SK-N-SH treated with all-trans-retinoic acid at 6 μM for 48 hours (cell line): ENCODE results near the gene ALDH4A1.
"Not testable (repeated sequence)": the region's sequence is repeated elsewhere in the genome, so short reads cannot be mapped to it uniquely, and the experiment has no call there.

Experiments used
- ATAC-seq: fragments of 200-7000 bp; cut with Tn5 transposase; 3 replicates; pipeline ENCODE4 v1.9.1; 2020; ENCODE audit warnings: mild to moderate bottlenecking, moderate library complexity
- ARNTL ChIP-seq: fragments of 450-650 bp; formaldehyde crosslinking; IDR thresholded peaks from 2 replicates; pipeline ENCODE4 v1.5.0; 2020; ENCODE audit warnings: low read depth, mild to moderate bottlenecking, moderate library complexity, borderline replicate concordance
- CREB5 ChIP-seq: fragments of 250-450 bp; sonication (Bioruptor Pico); IDR thresholded peaks from 2 replicates; pipeline ENCODE4 v1.5.1; 2020; ENCODE audit warnings: low read depth, mild to moderate bottlenecking, moderate library complexity
- CSDC2 ChIP-seq: fragments of 250-450 bp; sonication (Bioruptor Pico); IDR thresholded peaks from 2 replicates; pipeline ENCODE4 v1.5.0; 2020; ENCODE audit warnings: mild to moderate bottlenecking, moderate library complexity
- CSRNP3 ChIP-seq: fragments of 250-450 bp; sonication (Bioruptor Pico); IDR thresholded peaks from 2 replicates; pipeline ENCODE4 v1.5.1; 2021; ENCODE audit warnings: mild to moderate bottlenecking, moderate library complexity
- ESRRG ChIP-seq: fragments of 250-450 bp; sonication (Bioruptor Pico); IDR thresholded peaks from 2 replicates; pipeline ENCODE4 v1.6.1; 2021; ENCODE audit warnings: mild to moderate bottlenecking
- GLIS3 ChIP-seq: fragments of 250-450 bp; sonication (Bioruptor Pico); IDR thresholded peaks from 2 replicates; pipeline ENCODE4 v1.5.0; 2020; ENCODE audit warnings: mild to moderate bottlenecking, moderate library complexity
- ISL1 ChIP-seq: fragments of 250-450 bp; sonication (Bioruptor Pico); IDR thresholded peaks from 2 replicates; pipeline ENCODE4 v2.1.2; 2022; ENCODE audit warnings: mild to moderate bottlenecking, moderate library complexity
- OSR1 ChIP-seq: fragments of 250-450 bp; sonication (Bioruptor Pico); IDR thresholded peaks from 2 replicates; pipeline ENCODE4 v1.8.0; 2022; ENCODE audit warnings: moderate library complexity, mild to moderate bottlenecking, inconsistent platforms
- PATZ1 ChIP-seq: fragments of 250-450 bp; sonication (Bioruptor Pico); IDR thresholded peaks from 2 replicates; pipeline ENCODE4 v1.8.0; 2020; ENCODE audit warnings: mild to moderate bottlenecking, moderate library complexity, borderline replicate concordance
- POU6F1 ChIP-seq: fragments of 250-450 bp; sonication (Bioruptor Pico); IDR thresholded peaks from 2 replicates; pipeline ENCODE4 v1.8.0; 2021; ENCODE audit warnings: low read depth, mild to moderate bottlenecking, moderate library complexity, borderline replicate concordance
- PPARA ChIP-seq: fragments of 250-450 bp; sonication (Bioruptor Pico); IDR thresholded peaks from 2 replicates; pipeline ENCODE4 v1.5.0; 2020; ENCODE audit warnings: mild to moderate bottlenecking, borderline replicate concordance
- TCF4 ChIP-seq: fragments of 250-450 bp; sonication (Bioruptor Pico); IDR thresholded peaks from 2 replicates; pipeline ENCODE4 v1.8.0; 2021; ENCODE audit warnings: mild to moderate bottlenecking, moderate library complexity, borderline replicate concordance
- TOX ChIP-seq: fragments of 250-450 bp; sonication (Bioruptor Pico); IDR thresholded peaks from 2 replicates; pipeline ENCODE4 v1.8.0; 2021; ENCODE audit warnings: mild to moderate bottlenecking, moderate library complexity, borderline replicate concordance
- TSHZ2 ChIP-seq: fragments of 250-450 bp; sonication (Bioruptor Pico); IDR thresholded peaks from 2 replicates; pipeline ENCODE4 v1.5.0; 2020; ENCODE audit warnings: mild to moderate bottlenecking, moderate library complexity
- ZC3H10 ChIP-seq: fragments of 250-450 bp; sonication (Bioruptor Pico); IDR thresholded peaks from 2 replicates; pipeline ENCODE4 v1.5.1; 2021; ENCODE audit warnings: mild to moderate bottlenecking, moderate library complexity
- ZFP3 ChIP-seq: fragments of 250-450 bp; sonication (Bioruptor Pico); IDR thresholded peaks from 2 replicates; pipeline ENCODE4 v1.5.0; 2020; ENCODE audit warnings: mild to moderate bottlenecking, moderate library complexity
- ZFP30 ChIP-seq: fragments of 450-650 bp; formaldehyde crosslinking; IDR thresholded peaks from 2 replicates; pipeline ENCODE4 v1.5.0; 2022; ENCODE audit warnings: mild to moderate bottlenecking, moderate library complexity
- ZNF565 ChIP-seq: fragments of 450-650 bp; formaldehyde crosslinking; conservative IDR thresholded peaks from 2 replicates; pipeline ENCODE4 v1.5.0; 2020; ENCODE audit warnings: low read depth, mild to moderate bottlenecking, moderate library complexity
- ZNF70 ChIP-seq: fragments of 450-650 bp; formaldehyde crosslinking; IDR thresholded peaks from 2 replicates; pipeline ENCODE4 v1.5.0; 2020; ENCODE audit warnings: mild to moderate bottlenecking, moderate library complexity
- ZNF8 ChIP-seq: fragments of 450-650 bp; formaldehyde crosslinking; IDR thresholded peaks from 2 replicates; pipeline ENCODE4 v1.5.0; 2020; ENCODE audit warnings: mild to moderate bottlenecking, moderate library complexity

Gene ALDH4A1

GRCh38 chr1:18898567-18898966, 3.8 kb downstream of the ALDH4A1 start:
- no peak for ATAC-seq
- no peak for TF ChIP-seq GLIS3
- no peak for TF ChIP-seq TSHZ2 (CRISPR knock-in tag)
- TF ChIP-seq ZFP3 (CRISPR knock-in tag) = no peak
- no peak for TF ChIP-seq ISL1 (CRISPR knock-in tag)
- no peak for TF ChIP-seq CSDC2 (CRISPR knock-in tag)
- no peak for TF ChIP-seq TOX (CRISPR knock-in tag)
- TF ChIP-seq ARNTL (CRISPR knock-in tag) = no peak
- no peak for TF ChIP-seq POU6F1 (CRISPR knock-in tag)
- no peak for TF ChIP-seq OSR1 (CRISPR knock-in tag)
- no peak for TF ChIP-seq ESRRG (CRISPR knock-in tag)
- no peak for TF ChIP-seq ZC3H10 (CRISPR knock-in tag)
- no peak for TF ChIP-seq CSRNP3 (CRISPR knock-in tag)
- no peak for TF ChIP-seq PATZ1 (CRISPR knock-in tag)
- no peak for TF ChIP-seq CREB5

- TF ChIP-seq ZNF70 (CRISPR knock-in tag) (peak; percentile 99), ZNF565 (no peak), ARNTL (CRISPR knock-in tag) (no peak)
- no peak for ATAC-seq
These were observed 7.0 kb downstream of the ALDH4A1 start for GRCh38 chr1:18895317-18895716.

- no peak for ATAC-seq
- TF ChIP-seq ISL1 (CRISPR knock-in tag) (no peak), PPARA (CRISPR knock-in tag) (no peak), ZNF70 (CRISPR knock-in tag) (no peak), CSDC2 (CRISPR knock-in tag) (no peak), TCF4 (CRISPR knock-in tag) (no peak), ZFP30 (no peak), ZNF8 (CRISPR knock-in tag) (no peak), PATZ1 (CRISPR knock-in tag) (no peak), GLIS3 (no peak), ZC3H10 (CRISPR knock-in tag) (no peak), OSR1 (CRISPR knock-in tag) (no peak)
These were observed 9.2 kb downstream of the ALDH4A1 start for GRCh38 chr1:18893120-18893519.

GRCh38 chr1:18891858-18892257, 10.5 kb downstream of the ALDH4A1 start:
- ATAC-seq = not testable (repeated sequence)
